T-helper 1 cell treated with Interleukin-12 subunit alpha and Interleukin-12 subunit beta and Interleukin-4 antibody, amounts not matched to agents 30 μg/mL and 1 μg/mL, for 36 hours (primary cell): ENCODE data around the gene WDR13.
"Not testable (repeated sequence)": the region's sequence is repeated elsewhere in the genome, so short reads cannot be mapped to it uniquely, and the experiment has no call there.

Experiments
- H3K27ac Mint-ChIP-seq: one replicate; pipeline ENCODE4 v1.8.0; 2021; ENCODE audit warnings: mild to moderate bottlenecking, mixed read lengths
- H3K27me3 Mint-ChIP-seq: one replicate; pipeline ENCODE4 v1.8.0; 2021; ENCODE audit warnings: low read depth, mixed read lengths
- H3K36me3 Mint-ChIP-seq: one replicate; pipeline ENCODE4 v1.8.0; 2021; ENCODE audit warnings: low read depth, mixed read lengths
- H3K4me1 Mint-ChIP-seq: one replicate; pipeline ENCODE4 v1.8.0; 2021; ENCODE audit warnings: low read depth, mixed read lengths
- H3K4me3 Mint-ChIP-seq: one replicate; pipeline ENCODE4 v1.8.0; 2021; ENCODE audit warnings: mild to moderate bottlenecking, moderate library complexity, mixed read lengths
- H3K9me3 Mint-ChIP-seq: one replicate; pipeline ENCODE4 v1.8.0; 2021; ENCODE audit warnings: mixed read lengths

Gene WDR13

DNA sequence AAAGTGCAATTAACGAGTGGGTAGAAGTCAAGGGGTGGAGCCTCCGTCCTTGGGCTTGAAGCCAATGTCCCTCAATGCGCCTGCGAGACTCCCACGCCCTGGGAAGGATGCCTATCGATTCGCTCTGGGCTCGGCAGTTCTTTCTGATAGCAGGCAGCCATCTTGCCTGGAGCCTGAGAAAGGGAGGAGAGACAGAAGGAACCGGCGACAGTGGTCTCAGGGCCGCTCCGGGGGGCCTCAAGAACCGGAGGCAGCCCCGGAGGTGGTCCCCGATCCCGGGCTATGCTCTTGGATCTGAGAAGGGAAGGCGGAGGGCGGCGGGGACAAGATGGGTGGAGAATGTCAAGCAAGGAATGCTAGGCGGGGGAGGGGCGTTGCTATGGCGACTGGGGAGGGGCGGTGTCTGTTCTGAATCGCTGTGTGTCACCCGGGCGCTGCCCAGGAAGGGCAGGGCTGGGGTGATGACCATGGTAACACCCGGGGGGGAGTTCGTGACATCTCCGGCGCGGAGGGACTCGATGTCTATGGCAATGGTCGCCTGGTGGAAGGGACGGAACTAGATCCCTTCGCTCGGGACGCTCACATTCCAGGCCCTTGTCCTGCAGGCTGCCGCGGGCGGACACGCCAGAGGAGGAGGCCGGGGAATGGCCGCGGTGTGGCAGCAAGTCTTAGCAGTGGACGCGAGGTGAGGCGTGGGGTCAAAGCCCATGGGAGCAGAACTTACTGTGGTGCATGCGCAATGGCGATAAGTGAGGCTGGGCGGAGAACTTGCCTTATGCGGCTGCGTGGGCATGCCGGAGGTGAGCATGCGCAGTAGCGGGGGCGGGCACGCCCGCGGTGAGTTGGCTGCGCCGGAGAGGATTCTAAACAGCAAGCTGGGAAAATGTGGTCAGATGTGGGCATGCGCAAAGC, at the start of gene WDR13:
Gene WDR13, plus strand, starts transcription at position 140 of the 912 bp plus-strand sequence. Its CDS starts 505 bp downstream, at position 645.
- peaks cover 6% of the 10 kb centered on the region for H3K4me1 Mint-ChIP-seq
- H3K27ac Mint-ChIP-seq, result peak within 1 kb of the TSS; percentile 95
- H3K27me3 Mint-ChIP-seq, result no peaks in the 10 kb centered on the region
- peak within 1 kb of the TSS; percentile 85 for H3K4me3 Mint-ChIP-seq
- no peaks in the 10 kb centered on the region for H3K9me3 Mint-ChIP-seq
- peaks cover 4% of the 10 kb centered on the region for H3K36me3 Mint-ChIP-seq

DNA sequence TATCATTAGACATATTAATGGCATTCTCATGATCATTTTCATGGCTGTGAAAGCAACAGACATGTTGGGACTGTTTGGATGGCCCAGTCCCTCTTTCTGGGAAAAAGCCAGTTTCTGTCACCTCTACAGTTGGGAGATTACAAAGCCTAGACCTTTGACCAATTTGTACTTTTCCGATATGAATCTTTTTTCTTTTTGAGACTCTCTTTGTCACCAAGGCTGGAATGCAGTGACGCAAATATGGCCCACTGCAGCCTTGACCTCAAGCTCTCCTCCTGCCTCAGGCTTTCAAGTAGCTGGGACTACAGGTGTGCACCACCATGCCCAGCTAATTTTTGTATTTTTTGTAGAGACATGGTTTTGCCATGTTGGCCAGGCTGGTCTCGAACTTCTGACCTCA, 48.4 kb upstream of the WDR13 start:
- no peaks in the 10 kb centered on the region for H3K4me1 Mint-ChIP-seq
- peaks cover 19% of the 10 kb centered on the region for H3K36me3 Mint-ChIP-seq
- no peaks in the 10 kb centered on the region for H3K27me3 Mint-ChIP-seq
- no peaks in the 10 kb centered on the region for H3K9me3 Mint-ChIP-seq
- no peak overlapping the region for H3K27ac Mint-ChIP-seq
- H3K4me3 Mint-ChIP-seq, result no peak overlapping the region

DNA sequence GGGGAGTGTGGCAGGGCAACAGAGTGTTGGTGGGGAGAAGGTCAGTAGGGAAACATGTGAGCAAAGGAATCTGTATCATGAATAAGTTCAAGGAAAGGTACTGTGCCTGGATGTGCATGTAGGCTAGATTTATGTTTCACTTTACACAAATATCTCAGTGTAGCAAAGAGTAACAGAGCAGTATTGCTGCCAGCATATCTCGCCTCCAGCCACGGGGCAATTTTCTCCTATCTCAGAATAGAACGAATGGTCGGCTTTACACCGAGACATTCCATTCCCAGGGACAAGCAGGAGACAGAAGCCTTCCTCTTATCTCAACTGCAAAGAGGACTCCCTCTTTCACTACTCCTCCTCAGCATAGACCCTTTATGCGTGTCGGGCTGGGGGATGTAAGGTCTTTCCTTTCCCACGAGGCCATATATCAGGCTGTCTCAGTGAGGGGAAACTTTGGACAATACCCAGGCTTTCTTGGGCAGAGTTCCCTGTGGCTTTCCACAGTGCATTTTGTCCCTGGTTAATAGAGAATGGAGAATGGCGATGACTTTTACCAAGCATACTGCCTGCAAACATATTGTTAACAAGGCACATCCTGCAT, 41.5 kb upstream of the WDR13 start:
- H3K9me3 Mint-ChIP-seq, H3K4me3 Mint-ChIP-seq, H3K27ac Mint-ChIP-seq, H3K4me1 Mint-ChIP-seq, H3K27me3 Mint-ChIP-seq: not testable (repeated sequence)
- peaks cover 15% of the 10 kb centered on the region for H3K36me3 Mint-ChIP-seq

DNA sequence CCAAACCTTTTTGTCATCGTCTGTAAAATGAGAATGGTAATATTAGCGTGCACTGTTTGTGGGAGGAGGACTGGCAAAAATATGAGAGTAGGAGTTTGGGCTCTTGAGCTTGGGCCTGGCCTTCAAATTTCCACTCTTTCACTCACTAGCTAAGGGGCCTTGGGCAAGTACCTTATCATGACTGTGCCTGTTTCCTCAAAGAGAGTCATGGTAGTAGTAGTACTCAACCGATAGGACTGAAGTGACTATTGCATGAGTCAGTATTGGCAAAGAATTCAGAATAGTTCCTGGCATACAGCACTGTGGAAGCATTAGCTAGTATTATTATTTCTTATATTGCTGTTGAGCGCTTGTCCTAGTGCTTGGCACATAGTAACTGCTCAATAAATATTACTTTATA, 39.0 kb upstream of the WDR13 start:
- H3K36me3 Mint-ChIP-seq, result peaks cover 19% of the 10 kb centered on the region
- no peaks in the 10 kb centered on the region for H3K9me3 Mint-ChIP-seq
- no peaks in the 10 kb centered on the region for H3K27me3 Mint-ChIP-seq
- peaks cover 4% of the 10 kb centered on the region for H3K4me1 Mint-ChIP-seq
- H3K4me3 Mint-ChIP-seq, result no peak overlapping the region
- H3K27ac Mint-ChIP-seq, result no peak overlapping the region

DNA sequence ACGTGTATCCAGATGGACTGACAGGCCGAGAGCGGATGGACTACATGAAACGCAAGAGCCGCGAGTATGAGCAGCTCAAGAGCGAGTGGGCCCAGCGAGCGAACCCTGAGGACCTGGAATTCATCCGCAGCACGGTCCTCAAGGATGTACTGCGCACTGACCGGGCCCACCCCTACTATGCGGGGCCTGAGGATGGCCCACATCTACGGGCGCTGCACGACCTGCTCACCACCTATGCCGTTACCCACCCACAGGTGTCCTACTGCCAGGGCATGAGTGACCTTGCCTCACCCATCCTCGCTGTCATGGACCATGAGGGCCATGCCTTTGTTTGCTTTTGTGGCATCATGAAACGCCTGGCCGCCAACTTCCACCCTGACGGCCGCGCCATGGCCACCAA, 37.7 kb upstream of the WDR13 start:
- Mint-ChIP-seq H3K4me3 (no peak overlapping the region), H3K9me3 (no peaks in the 10 kb centered on the region), H3K27ac (no peak overlapping the region), H3K27me3 (no peaks in the 10 kb centered on the region), H3K4me1 (peaks cover 2% of the 10 kb centered on the region), H3K36me3 (peaks cover 16% of the 10 kb centered on the region)

DNA sequence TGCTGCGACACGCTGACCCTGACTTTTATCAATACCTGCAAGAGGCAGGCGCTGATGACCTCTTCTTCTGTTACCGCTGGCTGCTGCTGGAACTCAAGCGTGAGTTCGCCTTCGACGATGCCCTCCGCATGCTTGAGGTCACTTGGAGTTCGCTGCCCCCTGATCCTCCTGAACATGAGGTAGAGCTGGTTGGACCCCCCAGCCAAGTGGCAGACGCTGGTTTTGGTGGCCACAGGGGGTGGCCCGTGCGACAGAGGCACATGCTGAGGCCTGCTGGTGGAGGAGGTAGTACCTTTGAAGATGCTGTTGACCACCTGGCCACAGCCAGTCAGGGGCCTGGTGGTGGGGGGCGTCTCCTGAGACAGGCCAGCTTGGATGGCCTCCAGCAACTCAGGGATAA, 37.2 kb upstream of the WDR13 start:
- H3K36me3 Mint-ChIP-seq, result peaks cover 13% of the 10 kb centered on the region
- no peaks in the 10 kb centered on the region for H3K27me3 Mint-ChIP-seq
- no peaks in the 10 kb centered on the region for H3K4me1 Mint-ChIP-seq
- no peak overlapping the region for H3K27ac Mint-ChIP-seq
- no peak overlapping the region for H3K4me3 Mint-ChIP-seq
- no peaks in the 10 kb centered on the region for H3K9me3 Mint-ChIP-seq

DNA sequence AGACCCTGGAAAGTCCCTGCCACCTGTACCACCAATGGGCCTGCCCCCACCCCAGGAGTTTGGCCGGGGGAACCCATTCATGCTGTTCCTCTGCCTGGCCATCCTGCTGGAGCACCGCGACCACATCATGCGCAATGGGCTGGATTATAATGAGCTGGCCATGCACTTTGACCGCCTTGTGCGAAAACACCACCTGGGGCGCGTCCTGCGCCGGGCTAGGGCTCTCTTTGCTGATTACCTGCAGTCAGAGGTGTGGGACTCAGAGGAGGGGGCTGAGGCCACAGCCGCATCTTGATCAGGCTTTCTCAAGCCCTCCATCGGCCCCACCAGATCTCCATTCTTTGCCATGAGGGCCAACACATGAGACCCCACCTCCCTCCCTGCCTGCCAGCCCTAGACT, 36.6 kb upstream of the WDR13 start:
- peaks cover 9% of the 10 kb centered on the region for H3K36me3 Mint-ChIP-seq
- no peaks in the 10 kb centered on the region for H3K4me1 Mint-ChIP-seq
- H3K4me3 Mint-ChIP-seq, result no peak overlapping the region
- H3K9me3 Mint-ChIP-seq, result no peaks in the 10 kb centered on the region
- no peak overlapping the region for H3K27ac Mint-ChIP-seq
- no peaks in the 10 kb centered on the region for H3K27me3 Mint-ChIP-seq

DNA sequence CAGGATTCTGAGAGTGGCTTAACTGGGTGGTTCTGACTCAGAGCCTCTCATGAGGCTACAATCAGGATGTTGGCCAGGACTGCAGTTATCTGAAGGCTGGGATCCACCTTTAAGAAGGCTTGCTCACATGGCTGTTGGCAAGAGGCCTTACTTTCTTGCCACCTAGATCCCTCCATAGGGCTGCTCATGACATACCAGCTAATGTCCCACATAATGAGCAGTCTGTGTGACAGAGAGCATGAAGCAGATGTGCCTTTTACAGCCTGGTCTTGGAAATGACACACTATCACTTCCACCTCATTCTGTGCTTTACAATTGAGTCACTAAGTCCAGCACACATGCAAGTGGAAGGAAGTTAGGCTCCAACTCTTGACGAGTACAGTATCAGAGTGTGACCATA, 27.3 kb upstream of the WDR13 start:
- Mint-ChIP-seq H3K4me3 (no peak overlapping the region), H3K27ac (peak overlapping the region; percentile 59), H3K4me1 (peaks cover 7% of the 10 kb centered on the region), H3K9me3 (no peaks in the 10 kb centered on the region), H3K27me3 (no peaks in the 10 kb centered on the region), H3K36me3 (peaks cover 4% of the 10 kb centered on the region)

DNA sequence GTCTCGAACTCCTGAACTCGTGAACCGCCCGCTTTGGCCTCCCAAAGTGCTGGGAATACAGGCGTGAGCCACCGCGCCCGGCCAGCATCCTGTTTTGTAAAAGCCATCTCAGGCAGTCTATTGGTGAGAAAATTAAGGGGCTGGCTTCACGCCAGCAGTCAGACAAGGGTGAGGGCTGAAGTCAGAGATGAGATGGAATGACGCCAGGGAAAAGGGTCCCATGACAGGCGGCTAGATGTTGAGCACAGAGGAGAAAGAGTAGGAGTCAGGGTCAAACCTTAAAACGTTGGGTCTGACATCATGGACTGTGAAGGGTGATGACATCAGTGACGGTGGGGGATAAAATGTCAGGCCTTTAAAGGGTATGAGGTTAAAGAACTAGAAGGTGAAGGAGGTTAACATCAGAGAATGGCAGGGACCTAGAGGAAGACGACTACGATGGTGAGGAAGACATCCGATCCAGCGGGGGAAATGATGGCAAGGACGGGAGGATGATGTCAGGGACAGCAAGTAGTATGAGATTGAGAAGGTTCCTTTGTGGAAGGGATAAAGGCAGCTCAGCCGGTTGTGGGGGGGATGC, 23.5 kb upstream of the WDR13 start:
- Mint-ChIP-seq H3K4me1 (peaks cover 14% of the 10 kb centered on the region), H3K27me3 (no peaks in the 10 kb centered on the region), H3K4me3 (peak overlapping the region; percentile 92), H3K36me3 (peaks cover 31% of the 10 kb centered on the region), H3K9me3 (no peaks in the 10 kb centered on the region), H3K27ac (peak overlapping the region; percentile 99)

DNA sequence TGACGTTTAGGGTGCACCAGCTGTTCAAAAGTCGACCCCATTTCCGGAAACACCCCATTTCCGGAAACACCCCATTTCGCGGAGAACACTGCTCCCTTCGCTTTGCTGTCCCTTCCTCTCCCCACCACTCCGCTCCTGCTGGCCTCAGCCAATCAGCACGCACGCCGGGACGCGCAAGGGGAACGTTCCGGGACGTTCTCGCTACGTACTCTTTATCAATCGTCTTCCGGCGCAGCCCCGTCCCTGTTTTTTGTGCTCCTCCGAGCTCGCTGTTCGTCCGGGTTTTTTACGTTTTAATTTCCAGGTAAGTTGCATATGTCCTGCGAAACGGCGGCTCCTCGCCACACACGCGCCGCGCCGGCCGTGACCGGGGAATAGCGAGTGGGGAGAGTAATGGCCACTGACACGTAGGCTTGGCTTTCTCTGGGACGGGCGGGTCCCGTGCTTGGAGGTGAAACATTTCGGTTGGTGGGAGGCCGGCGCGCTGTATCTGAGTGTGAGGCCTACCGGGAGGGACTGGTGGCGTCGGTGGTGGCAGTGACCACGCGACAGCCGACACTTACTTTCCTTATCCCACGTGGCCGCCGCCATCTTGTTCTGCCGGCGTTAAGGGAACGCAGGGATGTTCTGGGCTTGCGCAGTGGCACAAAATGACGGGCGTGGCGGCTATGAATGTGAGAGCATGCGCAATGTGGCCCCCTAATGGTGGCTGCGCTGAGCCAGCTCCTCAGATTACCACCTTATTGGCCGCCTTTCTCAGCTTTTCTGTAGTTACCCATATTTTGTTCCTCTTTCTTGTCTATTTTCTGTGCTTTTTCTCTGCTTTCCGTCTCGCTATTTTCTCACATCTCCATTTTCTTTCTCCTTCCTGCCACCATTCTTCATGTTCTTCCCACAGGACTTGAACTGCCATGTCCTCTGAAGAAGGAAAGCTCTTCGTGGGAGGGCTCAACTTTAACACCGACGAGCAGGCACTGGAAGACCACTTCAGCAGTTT, 22.7 kb upstream of the WDR13 start, which contains the start of gene RBM3:
Gene RBM3, plus strand, starts transcription at position 215 of the 997 bp plus-strand sequence. Its CDS starts 697 bp downstream, at position 912.
- H3K9me3 Mint-ChIP-seq, result no peaks in the 10 kb centered on the region
- H3K36me3 Mint-ChIP-seq, result peaks cover 34% of the 10 kb centered on the region
- H3K27me3 Mint-ChIP-seq, result no peaks in the 10 kb centered on the region
- H3K4me1 Mint-ChIP-seq, result peaks cover 14% of the 10 kb centered on the region
- H3K4me3 Mint-ChIP-seq, result peak within 1 kb of the TSS; percentile 92
- peak within 1 kb of the TSS; percentile 99 for H3K27ac Mint-ChIP-seq

DNA sequence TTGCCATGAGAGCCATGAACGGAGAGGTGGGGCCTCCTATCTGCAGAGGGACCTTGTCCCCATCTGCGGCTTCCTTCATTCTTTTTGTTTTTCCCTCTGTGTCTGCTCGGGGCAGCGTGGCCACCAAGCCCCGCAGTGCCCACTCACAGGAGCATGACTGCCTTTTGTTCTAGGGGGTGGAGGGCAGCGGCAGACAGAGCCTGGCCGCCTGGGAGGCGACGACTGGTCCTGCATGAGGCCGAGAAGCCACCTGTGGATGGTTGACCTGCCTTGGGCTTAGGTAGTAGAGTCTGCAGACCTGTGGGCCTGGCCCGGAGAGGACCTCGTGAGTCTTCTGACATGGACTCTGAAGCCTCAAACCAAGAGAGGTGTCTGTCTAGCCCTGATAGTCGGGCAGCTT, 21.6 kb upstream of the WDR13 start:
- Mint-ChIP-seq H3K36me3 (peaks cover 38% of the 10 kb centered on the region), H3K9me3 (no peaks in the 10 kb centered on the region), H3K27me3 (no peaks in the 10 kb centered on the region), H3K4me1 (peaks cover 18% of the 10 kb centered on the region), H3K27ac (peak overlapping the region; percentile 99), H3K4me3 (peak overlapping the region; percentile 92)

DNA sequence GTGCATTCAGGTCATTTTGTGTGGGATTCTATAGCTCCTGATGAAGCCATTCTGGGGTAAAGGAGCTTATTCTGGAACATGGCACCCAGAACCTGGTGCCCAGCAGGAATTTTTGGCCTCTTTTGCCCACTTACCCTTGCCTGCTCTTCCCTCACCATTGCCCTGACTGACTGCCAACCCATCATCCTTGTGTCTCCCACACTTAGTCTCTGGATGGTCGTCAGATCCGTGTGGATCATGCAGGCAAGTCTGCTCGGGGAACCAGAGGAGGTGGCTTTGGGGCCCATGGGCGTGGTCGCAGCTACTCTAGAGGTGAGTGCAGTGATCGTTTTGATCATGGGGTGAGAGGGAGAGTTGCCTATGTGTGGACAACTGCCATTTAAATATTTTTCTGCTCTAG, 21.2 kb upstream of the WDR13 start:
- Mint-ChIP-seq H3K4me1 (peaks cover 18% of the 10 kb centered on the region), H3K27me3 (no peaks in the 10 kb centered on the region), H3K27ac (peak overlapping the region; percentile 99), H3K9me3 (no peaks in the 10 kb centered on the region), H3K4me3 (peak overlapping the region; percentile 92), H3K36me3 (peaks cover 38% of the 10 kb centered on the region)

DNA sequence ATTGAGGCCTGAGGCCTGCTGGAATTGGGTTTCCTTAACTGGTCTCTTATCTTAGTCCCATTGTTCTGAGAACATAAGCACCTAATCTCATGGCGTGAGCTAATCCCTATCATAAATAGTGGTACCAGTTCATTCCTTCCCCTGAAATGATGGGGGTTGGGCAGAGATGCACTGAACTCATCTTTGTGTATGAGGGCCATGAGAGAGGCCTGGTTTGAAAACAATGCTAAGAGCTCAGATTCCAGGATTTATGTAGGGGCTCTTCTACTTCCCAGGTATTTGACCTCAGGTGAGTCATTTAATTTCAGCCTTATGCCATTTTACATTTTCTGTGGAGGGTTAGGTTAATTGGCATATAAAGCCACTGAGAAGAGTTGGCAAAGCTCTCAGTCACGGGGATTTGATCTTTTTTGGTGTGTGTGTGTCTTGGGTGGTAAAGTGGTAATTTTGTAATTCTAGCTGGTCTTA, 18.6 kb upstream of the WDR13 start:
- peak overlapping the region; percentile 19 for H3K27ac Mint-ChIP-seq
- H3K27me3 Mint-ChIP-seq, result no peaks in the 10 kb centered on the region
- peaks cover 38% of the 10 kb centered on the region for H3K36me3 Mint-ChIP-seq
- peaks cover 17% of the 10 kb centered on the region for H3K4me1 Mint-ChIP-seq
- H3K9me3 Mint-ChIP-seq, result no peaks in the 10 kb centered on the region
- H3K4me3 Mint-ChIP-seq, result peak overlapping the region; percentile 2

DNA sequence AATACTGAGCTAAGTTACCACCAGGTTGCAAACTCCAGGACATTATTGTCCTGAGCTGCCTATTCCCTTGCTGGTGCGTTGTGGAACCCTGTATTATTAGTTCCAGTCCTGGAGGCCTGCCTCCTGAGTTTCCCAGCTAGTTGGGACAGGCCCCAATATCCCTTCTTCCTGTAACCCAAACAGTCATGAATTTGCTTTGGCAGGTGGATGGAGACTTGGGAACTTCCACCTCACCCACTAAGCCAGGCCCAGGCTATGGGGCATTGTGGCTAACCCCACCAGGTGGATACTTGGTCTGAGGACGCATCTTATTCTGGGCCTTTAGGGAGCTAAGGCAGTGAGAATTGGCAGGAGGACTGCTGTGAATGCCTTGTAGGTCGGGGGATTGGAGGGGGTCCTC, 18.0 kb upstream of the WDR13 start:
- H3K27ac Mint-ChIP-seq, result no peak overlapping the region
- peaks cover 11% of the 10 kb centered on the region for H3K4me1 Mint-ChIP-seq
- H3K4me3 Mint-ChIP-seq, result no peak overlapping the region
- no peaks in the 10 kb centered on the region for H3K9me3 Mint-ChIP-seq
- H3K36me3 Mint-ChIP-seq, result peaks cover 38% of the 10 kb centered on the region
- H3K27me3 Mint-ChIP-seq, result no peaks in the 10 kb centered on the region
